Measurements from ENCODE around the gene BACH2.
"Not testable (repeated sequence)": the region's sequence is repeated elsewhere in the genome, so short reads cannot be mapped to it uniquely, and the experiment has no call there.

GRCh38 chr6:89892577-89892976, 404.1 kb downstream of the BACH2 start:
- TF ChIP-seq EZH2 (IDR thresholded peaks at IDR 0.05; ENCODE audit: insufficient read depth, poor library complexity, severe bottlenecking); EZH2phosphoT487 (IDR thresholded peaks at IDR 0.05; ENCODE audit: insufficient read depth, low read depth): not testable (repeated sequence)

Data from GM23248 (cell line).